ENCODE data around the gene NANOS2. TPM values are rescaled to one million over a fixed set of nuclear protein-coding genes. Genes with fewer than 3 reads are reported as not detected.
A peak's percentile ranks its signal among the peaks of the same experiment; 100 is the strongest.

Gene NANOS2
- total and polyA plus RNA-seq, 9 of the 15 experiments (the other 6 are each of a cell fraction or from before 2014, with no cell fraction given) = not detected

DNA sequence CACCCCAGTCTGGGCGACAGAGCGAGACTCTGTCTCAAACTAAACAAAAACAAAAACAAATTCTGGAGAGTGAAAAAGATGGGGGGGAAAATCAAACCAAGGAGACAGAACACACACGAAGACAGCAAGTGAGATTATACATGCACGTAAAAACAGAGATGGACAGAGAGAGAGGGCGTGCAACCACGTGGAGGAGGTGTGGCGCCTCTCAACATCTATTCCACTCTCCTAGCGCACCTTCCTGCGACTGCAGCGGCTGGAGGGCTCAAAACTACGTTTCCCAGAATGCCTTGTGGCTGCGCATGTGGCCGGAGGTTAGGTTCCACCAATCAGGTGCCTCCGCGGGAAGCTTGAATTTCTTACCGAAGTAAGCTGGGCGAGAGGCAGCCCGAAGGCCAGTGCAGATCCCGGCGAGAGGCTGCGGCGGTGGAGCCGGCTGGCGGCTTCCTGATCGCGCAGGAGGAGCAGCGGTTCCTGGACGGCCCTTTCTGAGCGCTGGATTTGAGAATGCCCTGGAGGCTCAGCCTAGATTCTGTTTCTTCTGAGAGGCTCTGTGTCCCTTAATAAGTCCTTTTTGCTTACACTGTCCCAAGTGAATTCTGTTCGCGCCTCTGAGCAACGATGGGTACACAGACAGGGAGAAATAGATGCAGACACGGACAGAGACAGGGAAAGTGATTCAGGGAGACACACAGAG is 13.1 kb upstream of the NANOS2 start (continued):
- TF ChIP-seq, protein P1, sequence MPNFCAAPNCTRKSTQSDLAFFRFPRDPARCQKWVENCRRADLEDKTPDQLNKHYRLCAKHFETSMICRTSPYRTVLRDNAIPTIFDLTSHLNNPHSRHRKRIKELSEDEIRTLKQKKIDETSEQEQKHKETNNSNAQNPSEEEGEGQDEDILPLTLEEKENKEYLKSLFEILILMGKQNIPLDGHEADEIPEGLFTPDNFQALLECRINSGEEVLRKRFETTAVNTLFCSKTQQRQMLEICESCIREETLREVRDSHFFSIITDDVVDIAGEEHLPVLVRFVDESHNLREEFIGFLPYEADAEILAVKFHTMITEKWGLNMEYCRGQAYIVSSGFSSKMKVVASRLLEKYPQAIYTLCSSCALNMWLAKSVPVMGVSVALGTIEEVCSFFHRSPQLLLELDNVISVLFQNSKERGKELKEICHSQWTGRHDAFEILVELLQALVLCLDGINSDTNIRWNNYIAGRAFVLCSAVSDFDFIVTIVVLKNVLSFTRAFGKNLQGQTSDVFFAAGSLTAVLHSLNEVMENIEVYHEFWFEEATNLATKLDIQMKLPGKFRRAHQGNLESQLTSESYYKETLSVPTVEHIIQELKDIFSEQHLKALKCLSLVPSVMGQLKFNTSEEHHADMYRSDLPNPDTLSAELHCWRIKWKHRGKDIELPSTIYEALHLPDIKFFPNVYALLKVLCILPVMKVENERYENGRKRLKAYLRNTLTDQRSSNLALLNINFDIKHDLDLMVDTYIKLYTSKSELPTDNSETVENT (CRISPR knock-in tag; IDR thresholded peaks at IDR 0.05) = 0 out of 2 replicates have a peak, but pooled peaks have one; percentile 46
- TF ChIP-seq BMI1 (IDR thresholded peaks at IDR 0.05; ENCODE audit: low read length) = no peak
- TF ChIP-seq ZNF830 (CRISPR knock-in tag; IDR thresholded peaks at IDR 0.05) = no peak
- no peak for TF ChIP-seq RBM22 (IDR thresholded peaks at IDR 0.05; ENCODE audit: low read depth, low read length, poor library complexity, severe bottlenecking)
- no peak for TF ChIP-seq ZBTB7A (IDR thresholded peaks at IDR 0.05; ENCODE audit: borderline replicate concordance, control insufficient read depth, low read depth, low read length)
- TF ChIP-seq CBFB (CRISPR knock-in tag; IDR thresholded peaks at IDR 0.05) = no peak
- peak; percentile 49; the same call in 1 of the 2 replicates for TF ChIP-seq POLR2AphosphoS5 (IDR thresholded peaks at IDR 0.05; ENCODE audit: control insufficient read depth, insufficient read depth, low read depth, low read length)
- no peak for TF ChIP-seq MAFG (tag; conservative IDR thresholded peaks at IDR 0.05)
- peak; percentile 85 for TF ChIP-seq GABPB1 (CRISPR knock-in tag; IDR thresholded peaks at IDR 0.05)
- no peak for TF ChIP-seq NR3C1 (CRISPR knock-in tag; IDR thresholded peaks at IDR 0.05)
- no peak for TF ChIP-seq TAF15 (IDR thresholded peaks at IDR 0.05; ENCODE audit: low read depth, low read length)
- TF ChIP-seq SMARCA4 (IDR thresholded peaks at IDR 0.05) = no peak
- no peak for TF ChIP-seq ZNF239 (CRISPR knock-in tag; IDR thresholded peaks at IDR 0.05)
- no peak for TF ChIP-seq ZNF507 (tag; conservative IDR thresholded peaks at IDR 0.05)
- peak in 1 of 2 experiments; percentile 39; a peak in 1 of 4 replicates for TF ChIP-seq ARNT (IDR thresholded peaks at IDR 0.05)
- TF ChIP-seq, protein P2, sequence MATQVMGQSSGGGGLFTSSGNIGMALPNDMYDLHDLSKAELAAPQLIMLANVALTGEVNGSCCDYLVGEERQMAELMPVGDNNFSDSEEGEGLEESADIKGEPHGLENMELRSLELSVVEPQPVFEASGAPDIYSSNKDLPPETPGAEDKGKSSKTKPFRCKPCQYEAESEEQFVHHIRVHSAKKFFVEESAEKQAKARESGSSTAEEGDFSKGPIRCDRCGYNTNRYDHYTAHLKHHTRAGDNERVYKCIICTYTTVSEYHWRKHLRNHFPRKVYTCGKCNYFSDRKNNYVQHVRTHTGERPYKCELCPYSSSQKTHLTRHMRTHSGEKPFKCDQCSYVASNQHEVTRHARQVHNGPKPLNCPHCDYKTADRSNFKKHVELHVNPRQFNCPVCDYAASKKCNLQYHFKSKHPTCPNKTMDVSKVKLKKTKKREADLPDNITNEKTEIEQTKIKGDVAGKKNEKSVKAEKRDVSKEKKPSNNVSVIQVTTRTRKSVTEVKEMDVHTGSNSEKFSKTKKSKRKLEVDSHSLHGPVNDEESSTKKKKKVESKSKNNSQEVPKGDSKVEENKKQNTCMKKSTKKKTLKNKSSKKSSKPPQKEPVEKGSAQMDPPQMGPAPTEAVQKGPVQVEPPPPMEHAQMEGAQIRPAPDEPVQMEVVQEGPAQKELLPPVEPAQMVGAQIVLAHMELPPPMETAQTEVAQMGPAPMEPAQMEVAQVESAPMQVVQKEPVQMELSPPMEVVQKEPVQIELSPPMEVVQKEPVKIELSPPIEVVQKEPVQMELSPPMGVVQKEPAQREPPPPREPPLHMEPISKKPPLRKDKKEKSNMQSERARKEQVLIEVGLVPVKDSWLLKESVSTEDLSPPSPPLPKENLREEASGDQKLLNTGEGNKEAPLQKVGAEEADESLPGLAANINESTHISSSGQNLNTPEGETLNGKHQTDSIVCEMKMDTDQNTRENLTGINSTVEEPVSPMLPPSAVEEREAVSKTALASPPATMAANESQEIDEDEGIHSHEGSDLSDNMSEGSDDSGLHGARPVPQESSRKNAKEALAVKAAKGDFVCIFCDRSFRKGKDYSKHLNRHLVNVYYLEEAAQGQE (IDR thresholded peaks at IDR 0.05; ENCODE audit: borderline replicate concordance) = peak; percentile 59
- TF ChIP-seq, protein P2 (CRISPR knock-in tag; IDR thresholded peaks at IDR 0.05; ENCODE audit: low read depth) = no peak
- TF ChIP-seq SMARCB1 (IDR thresholded peaks at IDR 0.05; ENCODE audit: insufficient read length, low read depth) = no peak
- no peak for TF ChIP-seq MCM7 (IDR thresholded peaks at IDR 0.05)
- TF ChIP-seq YBX1 (IDR thresholded peaks at IDR 0.05) = no peak
- TF ChIP-seq SRSF9 (IDR thresholded peaks at IDR 0.05; ENCODE audit: borderline replicate concordance, low read depth, low read length) = no peak

All from K562 (cell line).